ENCODE results near the gene XYLT2. TPM values are rescaled to one million over a fixed set of nuclear protein-coding genes. Genes with fewer than 3 reads are reported as not detected.
"Not testable (repeated sequence)": the region's sequence is repeated elsewhere in the genome, so short reads cannot be mapped to it uniquely, and the experiment has no call there.

XYLT2 gene
- polyA plus RNA-seq, 4 donors: 15.7 to 29.0 (median 26.0) TPM

- DNase-seq (ENCODE audit: low read depth in 4 of 4, low spot score in 2 of 4): peak; percentile 46 to 82 (median 74)
Measured at GRCh38 chr17:50318501-50319285, 27.2 kb upstream of the XYLT2 start.

DNA sequence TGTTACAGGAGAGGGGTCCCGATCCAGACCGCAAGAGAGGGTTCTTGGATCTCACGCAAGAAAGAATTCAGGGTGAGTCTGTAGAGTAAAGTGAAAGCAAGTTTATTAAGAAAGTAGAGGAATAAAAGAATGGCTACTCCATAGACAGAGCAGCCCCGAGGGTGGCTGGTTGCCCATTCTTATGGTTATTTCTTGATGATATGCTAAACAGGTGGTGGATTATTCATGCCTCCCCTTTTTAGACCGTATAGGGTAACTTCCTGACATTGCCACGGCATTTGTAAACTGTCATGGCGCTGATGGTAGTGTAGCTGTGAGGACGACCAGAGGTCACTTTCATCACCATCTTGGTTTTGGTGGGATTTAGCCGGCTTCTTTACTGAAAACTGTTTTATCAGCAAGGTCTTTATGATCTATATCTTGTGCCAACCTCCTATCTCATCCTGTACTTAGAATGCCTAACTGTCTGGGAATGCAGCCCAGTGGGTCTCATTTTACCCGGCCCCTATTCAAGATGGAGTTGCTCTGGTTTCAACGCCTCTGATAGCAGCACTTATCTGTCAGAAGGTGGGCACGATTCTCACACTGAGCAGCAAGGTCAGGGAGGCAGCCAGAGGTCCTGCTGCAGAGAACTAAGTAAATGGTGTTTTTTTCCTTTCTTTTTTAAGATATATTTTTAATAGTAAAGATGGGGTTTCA is 26.5 kb upstream of the XYLT2 start:
- no peak for DNase-seq (ENCODE audit: low read depth in 4 of 4, low spot score in 2 of 4)

DNA sequence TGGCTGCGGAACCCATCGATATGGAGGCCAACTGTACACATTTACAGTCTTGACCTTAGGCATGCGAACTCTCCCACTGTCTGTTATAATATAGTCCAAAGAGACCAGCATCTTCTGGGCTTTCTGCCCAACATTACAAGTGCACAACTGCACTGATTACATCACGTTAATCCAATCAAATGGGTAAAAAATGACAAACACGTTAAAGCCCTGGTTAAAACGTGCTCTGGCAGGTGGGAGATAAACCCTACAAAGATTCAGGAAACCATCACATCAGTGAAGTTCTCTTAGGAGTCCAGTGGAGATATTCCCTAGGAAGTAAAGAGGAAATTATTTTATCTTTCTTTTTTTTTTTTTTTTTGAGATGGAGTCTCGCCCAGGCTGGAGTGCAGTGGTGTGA is 23.7 kb upstream of the XYLT2 start:
- no peak for DNase-seq (ENCODE audit: low read depth in 4 of 4, low spot score in 2 of 4)

DNA sequence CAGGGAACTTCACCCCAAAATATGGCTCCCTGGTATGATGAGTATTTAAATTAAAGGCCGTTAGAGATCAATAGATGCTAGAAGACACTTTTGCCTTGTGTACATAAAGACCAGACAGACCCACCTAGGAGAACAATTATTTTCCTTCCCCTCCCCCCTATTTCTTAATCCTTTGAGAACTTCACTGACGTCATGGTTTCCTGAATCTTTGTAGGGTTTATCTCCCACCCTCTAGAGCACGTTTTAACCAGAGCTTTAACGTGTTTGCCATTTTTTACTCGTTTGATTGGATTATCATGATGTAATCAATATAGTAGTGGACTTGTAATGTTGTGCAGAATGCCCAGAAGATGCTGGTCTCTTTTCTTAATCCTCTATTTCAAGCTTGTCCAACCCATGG is 22.9 kb upstream of the XYLT2 start:
- no peak for DNase-seq (ENCODE audit: low read depth in 4 of 4, low spot score in 2 of 4)

DNA sequence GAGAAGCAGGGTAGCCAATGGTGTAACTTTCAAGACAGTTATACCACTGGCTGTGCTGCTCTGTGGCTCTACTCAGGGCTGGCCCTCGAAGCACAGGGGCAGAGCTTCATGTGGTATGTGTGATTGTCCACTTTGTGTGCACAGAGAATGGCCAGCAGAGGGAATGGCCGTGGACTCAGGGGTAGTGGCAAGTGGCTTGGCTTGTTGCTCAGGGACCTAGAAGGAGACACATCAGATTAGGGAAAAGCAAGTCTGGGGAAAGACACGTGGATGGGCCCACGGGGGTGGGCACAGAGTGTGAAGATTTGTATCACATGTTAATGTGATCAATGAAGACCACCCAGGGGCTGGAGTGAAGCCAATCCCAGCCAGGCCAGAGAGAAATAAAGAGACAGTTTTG is 20.0 kb upstream of the XYLT2 start:
- no peak for DNase-seq (ENCODE audit: low read depth in 4 of 4, low spot score in 2 of 4)

DNA sequence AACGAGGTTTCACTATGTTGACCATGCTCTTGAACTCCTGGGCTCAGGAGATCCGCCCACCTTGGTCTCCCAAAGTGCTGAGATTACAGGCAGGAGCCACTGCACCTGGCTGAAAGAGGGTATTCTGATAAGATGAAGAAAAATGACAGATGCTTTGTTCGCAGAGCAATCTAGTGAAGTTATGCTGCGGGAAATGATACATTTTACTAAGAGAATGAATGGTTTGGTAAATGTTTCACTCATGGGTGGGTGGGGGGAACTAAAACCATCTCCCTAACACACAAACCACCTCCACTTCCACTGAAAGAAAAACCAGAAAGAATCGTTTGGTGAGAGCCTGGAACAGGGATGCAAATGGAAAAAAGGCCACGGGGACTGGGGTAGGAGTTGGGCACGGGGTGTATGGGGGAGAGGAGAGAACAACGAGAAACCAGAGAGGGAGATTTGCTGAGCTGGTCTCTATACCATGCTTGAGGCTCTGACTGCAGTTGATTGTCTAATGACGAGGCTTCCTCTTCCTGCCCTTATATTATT is 19.0 kb upstream of the XYLT2 start:
- DNase-seq (ENCODE audit: low read depth in 4 of 4, low spot score in 2 of 4): no peak

DNA sequence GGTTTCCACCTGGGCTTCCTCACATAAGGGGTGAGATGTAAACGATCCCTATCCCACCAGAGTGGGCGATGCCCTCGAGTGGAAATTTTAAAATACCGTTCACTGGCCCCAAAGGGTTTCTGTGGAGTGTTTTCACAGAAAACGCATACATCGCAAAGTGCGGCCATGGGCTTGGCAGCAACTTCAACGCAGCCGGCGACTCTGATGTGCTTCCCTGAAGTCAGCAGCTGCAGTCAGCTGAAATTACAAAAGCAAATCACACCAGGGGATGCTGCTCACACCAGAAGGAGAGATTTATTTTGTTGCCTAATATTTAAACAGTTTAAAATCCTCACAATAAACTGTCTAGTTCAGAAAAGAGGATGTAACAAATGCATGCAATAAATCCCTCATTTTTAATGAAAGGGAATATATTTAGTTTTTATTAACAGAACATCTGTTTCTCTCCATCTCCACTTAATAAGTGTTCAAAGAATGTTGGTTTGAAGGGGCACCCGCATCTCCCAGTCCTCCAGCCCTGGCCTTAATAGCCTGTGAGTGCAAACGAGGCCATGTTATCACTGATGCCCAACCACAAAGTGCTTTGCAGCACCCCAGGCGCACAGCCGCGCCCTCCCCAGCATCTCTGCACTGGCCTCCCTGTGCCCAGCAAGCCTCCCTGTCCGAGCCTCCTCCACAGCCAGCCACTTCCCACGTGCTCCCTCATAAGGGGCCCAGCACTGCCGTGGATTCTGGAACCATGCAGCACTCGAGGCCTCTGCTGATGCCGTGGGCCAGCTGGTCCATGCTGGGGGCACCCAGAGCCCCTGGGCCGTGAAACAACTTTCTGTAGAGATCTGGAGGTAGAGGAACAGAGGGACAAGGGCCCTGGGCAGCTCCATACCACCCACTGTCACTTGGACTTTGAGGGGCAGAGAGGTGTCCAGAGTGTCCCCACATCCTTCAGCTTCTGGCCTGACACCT is 17.3 kb upstream of the XYLT2 start:
- DNase-seq (ENCODE audit: low read depth in 4 of 4, low spot score in 2 of 4): peak in 1 of 4 donors; percentile 60

DNA sequence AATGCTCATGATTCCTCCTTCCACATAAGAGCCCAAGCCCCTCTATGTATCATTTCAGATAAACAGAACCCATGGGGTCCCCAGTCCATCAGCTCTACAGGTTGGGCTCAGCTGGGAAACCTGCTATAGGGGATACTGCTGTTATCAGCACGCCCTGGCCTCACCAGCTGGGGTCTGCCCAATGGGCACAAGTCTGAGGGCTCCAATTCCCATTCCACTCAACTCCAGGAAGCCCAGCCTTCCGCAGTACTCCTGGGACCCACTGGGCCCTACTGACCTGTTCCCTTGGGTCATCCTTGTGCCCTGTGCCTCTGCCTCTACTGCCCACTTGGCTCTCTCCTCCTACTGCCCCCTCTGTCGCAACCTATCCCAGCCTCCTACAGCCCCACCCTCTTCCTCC is 16.2 kb upstream of the XYLT2 start:
- DNase-seq (ENCODE audit: low read depth in 4 of 4, low spot score in 2 of 4): no peak

DNA sequence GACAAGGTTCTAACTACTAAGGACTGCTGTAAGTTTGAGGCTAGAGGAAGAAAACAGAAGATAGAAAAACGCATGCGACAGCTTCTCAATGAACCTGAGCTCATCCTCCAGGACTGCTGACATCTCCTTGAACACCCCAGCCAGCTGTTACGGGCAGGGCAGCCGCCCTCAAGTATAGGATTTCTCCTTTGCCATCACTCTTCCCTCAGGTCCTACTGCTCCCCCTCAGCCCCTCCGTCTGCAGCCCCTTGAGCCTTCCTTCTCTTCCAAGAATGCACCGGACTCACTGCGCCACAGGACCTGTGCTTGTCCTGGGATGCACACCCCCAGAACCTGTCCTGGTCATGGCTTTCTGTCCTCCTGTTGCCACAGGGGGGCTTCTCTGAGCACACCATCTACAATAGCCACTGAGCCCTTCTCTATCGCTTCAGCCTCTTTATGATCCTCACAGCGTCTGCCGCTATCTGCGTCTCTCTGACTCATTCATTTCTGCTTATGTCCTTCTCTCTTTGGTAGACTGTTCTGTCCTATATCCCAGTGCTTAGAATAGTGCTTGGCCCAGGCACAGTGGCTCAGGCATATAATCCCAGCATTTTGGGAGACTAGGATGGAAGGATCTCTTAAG is 15.7 kb upstream of the XYLT2 start:
- no peak for DNase-seq (ENCODE audit: low read depth in 4 of 4, low spot score in 2 of 4)

DNA sequence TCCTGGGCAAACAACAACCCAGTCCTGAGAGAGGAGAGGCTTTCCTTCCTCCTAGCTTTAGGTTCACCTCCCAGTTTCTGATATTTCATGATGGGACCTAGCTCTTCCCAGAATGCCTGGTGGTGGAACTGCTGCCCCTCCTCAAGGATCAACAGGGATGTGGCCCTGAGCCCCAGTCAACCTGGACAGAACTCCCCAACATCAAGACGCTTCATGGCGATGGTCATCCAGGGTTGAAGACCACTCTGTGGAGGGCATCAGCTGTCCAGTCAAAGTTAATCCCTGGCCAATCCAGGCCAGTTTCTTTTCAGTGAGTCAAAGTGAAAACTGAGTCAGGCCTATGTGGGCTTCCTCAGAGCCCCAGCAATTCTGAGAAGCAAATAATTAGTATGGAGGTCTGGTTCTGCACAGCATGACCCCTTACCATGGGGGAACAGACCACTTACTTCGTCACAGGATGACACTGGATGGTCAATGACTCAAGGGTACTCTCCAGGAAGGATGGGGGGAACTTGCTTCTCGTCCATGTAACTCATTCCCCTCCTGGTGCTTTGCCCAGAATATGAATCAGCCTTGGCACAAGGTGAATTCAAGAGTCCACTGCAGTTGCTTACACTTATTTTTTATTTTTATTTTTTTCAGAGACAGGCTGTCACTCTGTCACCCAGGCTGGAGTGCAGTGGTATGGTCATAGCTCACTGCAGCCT is 14.7 kb upstream of the XYLT2 start:
- DNase-seq (ENCODE audit: low read depth in 4 of 4, low spot score in 2 of 4): no peak

- DNase-seq (ENCODE audit: low read depth in 4 of 4, low spot score in 2 of 4): no peak
Measured at GRCh38 chr17:50332196-50332595, 13.7 kb upstream of the XYLT2 start.

GRCh38 chr17:50333291-50334057 is 12.5 kb upstream of the XYLT2 start:
- DNase-seq (ENCODE audit: low read depth in 4 of 4, low spot score in 2 of 4): not testable (repeated sequence)

DNA sequence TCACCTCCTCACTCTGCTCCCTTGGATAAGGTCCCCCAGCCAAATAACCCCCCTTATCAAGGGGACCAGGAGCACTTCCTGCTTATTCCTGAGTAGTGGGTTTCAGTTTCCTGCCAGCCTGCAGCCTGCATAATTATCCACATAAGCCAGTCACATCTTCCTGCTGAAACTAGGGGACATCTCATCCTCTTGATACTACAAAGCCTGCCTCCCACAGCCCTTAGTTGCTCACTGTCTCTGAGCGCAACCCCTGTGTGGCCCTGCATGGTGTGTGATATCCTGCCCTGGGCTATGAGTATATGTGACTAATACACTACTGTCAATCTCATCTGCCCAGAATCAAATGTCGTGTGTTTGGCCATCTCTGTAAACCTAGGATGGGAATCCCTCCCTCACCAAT is 8.0 kb upstream of the XYLT2 start:
- no peak for DNase-seq (ENCODE audit: low read depth in 4 of 4, low spot score in 2 of 4)

DNA sequence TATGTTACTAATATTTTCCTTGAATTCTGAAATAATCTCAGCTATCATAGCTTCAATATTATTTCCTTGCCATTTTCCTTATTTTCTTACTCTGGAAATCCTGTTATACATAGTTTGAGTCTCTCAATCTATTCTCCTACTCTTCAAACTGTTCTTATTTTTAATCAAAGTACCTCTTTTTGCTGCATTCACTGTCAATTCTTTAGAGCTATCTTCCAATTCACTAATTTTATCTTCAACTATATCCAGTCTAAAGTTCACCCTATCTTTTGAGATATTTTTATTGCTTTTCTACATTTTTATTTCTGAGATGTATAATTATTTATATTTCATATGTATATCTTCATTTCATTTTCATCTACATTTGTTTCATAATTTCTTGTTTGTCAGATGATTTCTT is 7.3 kb upstream of the XYLT2 start:
- DNase-seq (ENCODE audit: low read depth in 4 of 4, low spot score in 2 of 4): no peak

- DNase-seq (ENCODE audit: low read depth in 4 of 4, low spot score in 2 of 4): no peak
Measured at GRCh38 chr17:50339381-50339780, 6.5 kb upstream of the XYLT2 start.

DNA sequence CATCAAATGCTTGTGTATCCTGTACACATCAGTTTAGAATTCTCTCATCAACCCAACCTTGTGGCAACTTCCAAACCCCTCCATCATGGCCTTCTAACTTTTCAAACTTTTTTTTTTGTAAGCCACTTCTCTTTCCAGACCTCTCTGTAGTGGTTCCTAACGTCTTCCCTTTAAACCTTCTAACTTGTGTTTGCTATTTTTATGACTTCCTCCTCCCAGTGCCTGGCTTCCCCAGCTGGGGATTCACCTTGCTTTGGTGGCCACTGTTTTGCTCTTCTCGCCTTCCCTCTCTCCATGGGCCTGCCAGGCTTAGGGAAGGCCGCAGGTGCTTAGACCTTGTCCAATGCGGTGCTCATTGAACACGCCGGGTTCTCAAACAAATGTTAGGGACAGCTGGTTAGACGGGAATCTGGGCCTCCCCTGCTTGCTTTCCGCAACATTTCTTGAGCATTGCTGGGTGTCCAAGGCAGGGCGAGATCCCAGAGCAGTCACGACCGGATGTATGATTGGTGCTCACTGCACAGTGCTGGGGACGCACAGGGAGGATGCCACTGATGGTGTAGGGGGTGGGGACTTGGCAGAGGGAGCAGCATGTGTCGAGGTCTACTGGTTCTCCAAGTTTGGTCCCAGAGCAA is 1.1 kb upstream of the XYLT2 start:
- DNase-seq (ENCODE audit: low read depth in 4 of 4, low spot score in 2 of 4): no peak

DNA sequence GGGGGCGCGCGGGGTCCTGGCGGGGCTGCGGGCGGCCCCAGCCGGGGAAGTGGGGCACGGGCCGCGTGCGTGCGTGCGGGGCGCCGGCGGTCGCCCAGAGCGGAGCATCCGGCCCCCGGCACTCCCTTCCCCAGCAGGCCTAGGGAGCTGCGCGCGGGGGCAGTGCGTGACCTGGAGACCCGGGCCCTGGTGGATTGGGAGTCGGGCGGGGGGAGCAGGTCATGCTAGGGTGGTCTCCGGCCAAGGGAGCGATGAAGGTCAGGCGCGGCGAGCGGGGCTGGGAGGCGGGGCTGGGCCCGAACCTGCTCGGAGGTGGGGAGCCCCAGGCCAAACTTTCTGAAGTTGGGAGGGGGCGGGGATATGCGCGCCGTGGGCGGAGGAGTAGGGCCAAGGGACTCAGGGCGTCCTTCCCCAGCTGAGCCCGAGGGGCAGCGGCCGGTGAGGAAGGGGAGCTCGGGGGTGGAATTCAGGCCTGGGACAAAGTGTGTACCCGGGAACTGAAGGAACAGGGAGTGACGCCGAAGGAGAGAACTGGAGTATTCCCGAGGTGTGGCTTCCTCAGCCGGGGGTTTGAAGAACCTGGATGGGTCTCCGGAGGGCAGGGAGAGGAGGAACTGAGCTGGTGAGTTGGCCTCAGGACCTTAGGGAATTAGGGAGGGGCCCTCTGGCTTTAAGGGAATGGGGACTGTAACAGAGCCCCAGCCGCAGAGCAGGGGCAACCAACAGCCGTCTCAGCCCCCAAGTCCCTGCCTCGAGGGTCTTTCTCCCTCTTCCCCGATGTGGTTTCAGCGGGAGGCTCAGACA is 589 bp downstream of the XYLT2 start:
- DNase-seq (ENCODE audit: low read depth in 4 of 4, low spot score in 2 of 4): no peak
